Measurements from ENCODE around the gene GTF2F1.
"Not testable (repeated sequence)": the region's sequence is repeated elsewhere in the genome, so short reads cannot be mapped to it uniquely, and the experiment has no call there.

The GTF2F1 gene

DNA sequence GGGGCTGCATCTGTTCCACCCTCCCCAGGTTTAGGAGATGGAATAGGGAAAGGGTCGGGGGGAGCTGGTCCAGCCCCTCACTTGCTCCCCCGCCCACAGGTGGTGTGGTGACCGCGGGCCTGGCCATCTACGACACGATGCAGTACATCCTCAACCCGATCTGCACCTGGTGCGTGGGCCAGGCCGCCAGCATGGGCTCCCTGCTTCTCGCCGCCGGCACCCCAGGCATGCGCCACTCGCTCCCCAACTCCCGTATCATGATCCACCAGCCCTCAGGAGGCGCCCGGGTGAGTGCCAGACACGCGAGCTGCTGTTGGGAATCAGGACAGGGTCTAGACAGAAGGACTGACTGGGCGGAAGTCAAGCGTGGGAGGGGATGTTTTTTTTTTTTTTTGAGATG, 28.6 kb downstream of the GTF2F1 start:
- TF ChIP-seq, protein P1, sequence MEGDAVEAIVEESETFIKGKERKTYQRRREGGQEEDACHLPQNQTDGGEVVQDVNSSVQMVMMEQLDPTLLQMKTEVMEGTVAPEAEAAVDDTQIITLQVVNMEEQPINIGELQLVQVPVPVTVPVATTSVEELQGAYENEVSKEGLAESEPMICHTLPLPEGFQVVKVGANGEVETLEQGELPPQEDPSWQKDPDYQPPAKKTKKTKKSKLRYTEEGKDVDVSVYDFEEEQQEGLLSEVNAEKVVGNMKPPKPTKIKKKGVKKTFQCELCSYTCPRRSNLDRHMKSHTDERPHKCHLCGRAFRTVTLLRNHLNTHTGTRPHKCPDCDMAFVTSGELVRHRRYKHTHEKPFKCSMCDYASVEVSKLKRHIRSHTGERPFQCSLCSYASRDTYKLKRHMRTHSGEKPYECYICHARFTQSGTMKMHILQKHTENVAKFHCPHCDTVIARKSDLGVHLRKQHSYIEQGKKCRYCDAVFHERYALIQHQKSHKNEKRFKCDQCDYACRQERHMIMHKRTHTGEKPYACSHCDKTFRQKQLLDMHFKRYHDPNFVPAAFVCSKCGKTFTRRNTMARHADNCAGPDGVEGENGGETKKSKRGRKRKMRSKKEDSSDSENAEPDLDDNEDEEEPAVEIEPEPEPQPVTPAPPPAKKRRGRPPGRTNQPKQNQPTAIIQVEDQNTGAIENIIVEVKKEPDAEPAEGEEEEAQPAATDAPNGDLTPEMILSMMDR (IDR thresholded peaks at IDR 0.05; ENCODE audit: borderline replicate concordance, control extremely low read depth, extremely low read depth, insufficient read depth, missing control alignments): no peak
- in situ Hi-C loops (cut with MboI; ENCODE audit: low sequenced_read_pairs, unreplicated experiment): no loop called here
- no peak for DNase-seq (ENCODE audit: low spot score)

DNA sequence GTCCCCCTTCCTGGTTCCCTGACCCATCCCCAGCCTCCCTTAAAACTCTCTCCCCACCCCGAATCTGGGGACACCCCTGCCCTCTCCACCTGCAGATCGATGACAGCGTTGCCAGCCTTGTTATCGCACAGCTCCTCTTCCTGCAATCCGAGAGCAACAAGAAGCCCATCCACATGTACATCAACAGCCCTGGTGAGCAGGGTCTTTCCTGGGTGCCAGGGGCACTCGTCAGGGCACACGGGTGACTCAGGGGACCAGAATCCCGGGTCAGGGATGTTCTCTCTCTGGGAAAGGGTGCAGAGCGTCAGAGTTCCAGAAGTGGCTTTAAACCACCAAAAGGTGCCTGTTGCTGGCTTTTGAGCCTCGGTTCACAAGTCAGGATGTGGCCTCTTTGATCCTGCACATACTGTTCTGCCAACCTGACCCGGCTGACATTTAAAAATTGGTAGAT, 30.6 kb downstream of the GTF2F1 start:
- DNase-seq (ENCODE audit: low spot score): no peak
- in situ Hi-C loops (cut with MboI; ENCODE audit: low sequenced_read_pairs, unreplicated experiment): no loop called here
- TF ChIP-seq, protein P1 (IDR thresholded peaks at IDR 0.05; ENCODE audit: borderline replicate concordance, control extremely low read depth, extremely low read depth, insufficient read depth, missing control alignments): no peak

DNA sequence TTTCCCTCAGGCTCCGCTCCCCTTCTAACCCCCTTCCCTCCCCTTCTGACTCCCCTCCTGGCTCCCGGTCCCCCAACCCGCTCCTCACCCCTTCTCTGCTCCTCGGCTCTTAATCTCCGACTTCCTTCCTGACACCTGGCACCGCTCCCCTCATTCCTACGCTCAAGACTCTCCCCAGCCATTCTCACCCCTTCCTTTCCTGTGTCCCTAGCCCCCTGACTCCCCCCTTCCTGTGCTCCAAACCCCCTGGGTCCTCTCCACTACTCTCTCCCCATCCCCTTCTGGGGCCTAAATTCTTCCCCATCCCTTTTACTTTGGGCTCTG, 31.0 kb downstream of the GTF2F1 start:
- no peak for DNase-seq (ENCODE audit: low spot score)
- TF ChIP-seq, protein P1 (IDR thresholded peaks at IDR 0.05; ENCODE audit: borderline replicate concordance, control extremely low read depth, extremely low read depth, insufficient read depth, missing control alignments): no peak
- in situ Hi-C loops (cut with MboI; ENCODE audit: low sequenced_read_pairs, unreplicated experiment): no loop called here

DNA sequence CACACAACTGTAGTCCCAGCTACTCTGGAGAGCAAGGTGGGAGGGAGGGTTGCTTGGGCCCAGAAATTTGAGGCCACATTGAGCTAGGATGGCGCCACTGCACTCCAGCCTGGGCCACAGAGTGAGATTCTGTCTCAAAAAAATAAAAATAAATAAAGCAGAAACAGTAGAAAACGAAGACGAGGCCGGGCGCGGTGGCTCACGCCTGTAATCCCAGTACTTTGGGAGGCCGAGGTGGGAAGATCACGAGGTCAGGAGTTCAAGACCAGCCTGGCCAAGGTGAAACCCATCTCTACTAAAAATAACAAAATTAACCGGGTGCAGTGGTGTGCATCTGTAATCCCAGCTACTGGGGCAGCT, 32.1 kb downstream of the GTF2F1 start:
- in situ Hi-C loops (cut with MboI; ENCODE audit: low sequenced_read_pairs, unreplicated experiment); DNase-seq (ENCODE audit: low spot score): not testable (repeated sequence)

DNA sequence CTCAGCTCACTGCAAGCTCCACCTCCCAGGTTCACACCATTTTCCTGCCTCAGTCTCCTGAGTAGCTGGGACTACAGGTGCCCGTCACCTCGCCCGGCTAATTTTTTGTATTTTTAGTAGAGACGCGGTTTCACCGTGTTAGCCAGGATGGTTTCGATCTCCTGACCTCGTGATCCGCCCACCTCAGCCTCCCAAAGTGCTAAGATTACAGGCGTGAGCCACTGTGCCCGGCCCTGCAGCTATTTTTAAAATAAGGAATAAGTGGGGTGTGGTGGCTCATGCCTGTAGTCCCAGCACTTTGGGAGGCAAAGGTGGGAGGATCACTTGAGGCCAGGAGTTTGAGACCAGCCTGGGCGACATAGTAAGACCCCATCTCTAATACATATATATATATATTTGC, 32.5 kb downstream of the GTF2F1 start:
- in situ Hi-C loops (cut with MboI; ENCODE audit: low sequenced_read_pairs, unreplicated experiment): not testable (repeated sequence)

DNA sequence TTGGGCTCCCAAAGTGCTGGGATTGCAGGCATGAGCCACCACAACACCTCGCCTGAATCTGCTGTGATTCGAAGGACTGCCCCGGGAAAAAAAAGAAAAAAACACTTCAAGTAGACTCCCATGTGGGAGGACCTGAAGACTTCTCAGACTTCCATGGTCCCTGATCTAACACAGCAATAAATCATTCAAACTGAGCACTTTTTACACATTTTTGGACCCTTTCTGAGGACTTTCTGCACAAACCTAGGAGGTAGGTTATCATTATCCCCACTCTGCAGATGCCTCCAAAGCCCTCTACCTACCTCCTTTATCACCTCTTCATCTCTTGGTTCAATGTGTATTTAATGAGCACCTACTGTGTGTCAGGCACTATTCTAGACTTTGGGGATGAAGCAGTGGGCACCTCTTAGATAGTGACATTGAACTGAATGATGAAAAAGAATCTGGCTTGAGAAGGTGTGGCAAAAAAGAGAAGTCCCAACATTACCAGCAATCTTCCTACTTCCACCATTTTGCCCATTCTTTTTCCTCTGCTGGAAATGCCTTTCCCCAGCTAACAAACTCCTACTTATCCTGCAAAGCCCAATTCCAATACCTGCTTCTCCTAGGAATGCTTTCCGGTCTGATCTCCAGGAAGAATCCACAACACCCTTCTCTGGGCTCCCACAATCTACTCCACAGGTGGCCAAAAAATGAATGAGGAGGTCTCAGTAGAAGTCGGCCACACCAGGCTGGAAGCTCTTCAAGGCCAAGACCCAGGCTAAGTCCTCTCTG, 33.2 kb downstream of the GTF2F1 start:
- no peak for DNase-seq (ENCODE audit: low spot score)
- in situ Hi-C loops (cut with MboI; ENCODE audit: low sequenced_read_pairs, unreplicated experiment): no loop called here
- TF ChIP-seq, protein P1 (IDR thresholded peaks at IDR 0.05; ENCODE audit: borderline replicate concordance, control extremely low read depth, extremely low read depth, insufficient read depth, missing control alignments): no peak

More for the DNA sequence above, 32.5 kb downstream of the GTF2F1 start:
- DNase-seq (ENCODE audit: low spot score): not testable (repeated sequence)

DNA sequence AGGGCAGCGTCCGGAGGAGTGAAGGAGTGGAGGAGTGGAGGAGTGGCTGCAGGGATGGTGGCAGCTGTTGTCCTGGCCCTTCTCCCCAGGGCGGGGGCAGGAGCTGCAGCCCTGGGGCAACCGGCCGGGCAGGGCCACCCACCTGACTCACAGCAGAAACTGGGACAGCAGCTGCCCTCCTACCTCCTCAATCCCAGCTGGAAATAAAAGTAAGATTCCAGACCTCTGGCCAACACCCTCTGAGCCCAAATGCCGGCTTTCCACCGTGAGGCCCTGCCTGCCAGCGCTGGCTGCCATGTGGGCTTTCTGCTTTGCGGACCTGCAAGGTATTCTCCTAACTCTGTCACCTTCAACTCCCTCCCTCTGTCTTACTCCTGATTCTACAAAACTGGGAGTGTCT, 35.0 kb downstream of the GTF2F1 start:
- in situ Hi-C loops (cut with MboI; ENCODE audit: low sequenced_read_pairs, unreplicated experiment): no loop called here
- no peak for DNase-seq (ENCODE audit: low spot score)
- TF ChIP-seq, protein P1 (IDR thresholded peaks at IDR 0.05; ENCODE audit: borderline replicate concordance, control extremely low read depth, extremely low read depth, insufficient read depth, missing control alignments): no peak

DNA sequence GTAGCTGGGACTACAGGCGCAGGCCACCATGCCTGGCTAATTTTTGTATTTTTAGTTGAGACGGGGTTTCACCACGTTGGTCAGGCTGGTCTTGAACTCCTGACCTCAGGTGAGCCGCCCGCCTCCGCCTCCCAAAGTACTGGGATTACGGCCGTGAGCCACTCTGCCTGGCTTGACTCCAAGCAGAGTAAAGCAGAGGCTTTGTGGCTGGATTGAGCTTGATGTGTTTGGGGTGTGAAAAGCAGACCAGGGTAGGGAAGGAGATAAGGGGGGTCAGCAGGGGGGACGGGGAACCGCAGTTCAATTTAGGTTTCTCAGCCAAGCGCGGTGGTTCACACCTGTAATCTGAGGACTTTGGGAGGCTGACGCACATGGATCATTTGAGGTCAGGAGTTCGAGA, 35.8 kb downstream of the GTF2F1 start:
- DNase-seq (ENCODE audit: low spot score): no peak
- in situ Hi-C loops (cut with MboI; ENCODE audit: low sequenced_read_pairs, unreplicated experiment): no loop called here
- TF ChIP-seq, protein P1 (IDR thresholded peaks at IDR 0.05; ENCODE audit: borderline replicate concordance, control extremely low read depth, extremely low read depth, insufficient read depth, missing control alignments): no peak

DNA sequence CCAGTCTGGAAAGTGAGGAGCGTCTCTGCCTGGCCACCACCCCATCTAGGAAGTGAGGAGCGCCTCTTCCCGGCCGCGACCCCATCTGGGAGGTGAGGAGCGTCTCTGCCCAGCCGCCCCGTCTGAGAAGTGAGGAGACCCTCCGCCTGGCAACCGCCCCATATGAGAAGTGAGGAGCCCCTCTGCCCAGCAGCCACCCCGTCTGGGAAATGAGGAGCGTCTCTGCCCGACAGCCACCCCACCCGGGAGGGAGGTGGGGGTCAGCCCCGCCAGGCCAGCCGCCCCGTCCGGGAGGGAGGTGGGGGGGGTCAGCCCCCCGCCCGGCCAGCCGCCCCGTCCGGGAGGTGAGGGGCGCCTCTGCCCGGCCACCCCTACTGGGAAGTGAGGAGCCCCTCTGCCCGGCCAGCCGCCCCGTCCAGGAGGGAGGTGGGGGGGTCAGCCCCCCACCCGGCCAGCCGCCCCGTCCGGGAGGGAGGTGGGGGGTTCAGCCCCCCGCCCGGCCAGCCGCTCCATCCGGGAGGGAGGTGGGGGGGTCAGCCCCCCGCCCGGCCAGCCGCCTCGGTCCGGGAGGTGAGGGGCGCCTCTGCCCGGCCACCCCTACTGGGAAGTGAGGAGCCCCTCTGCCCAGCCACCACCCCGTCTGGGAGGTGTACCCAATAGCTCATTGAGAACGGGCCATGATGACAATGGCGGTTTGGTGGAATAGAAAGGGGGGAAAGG, 37.5 kb downstream of the GTF2F1 start:
- in situ Hi-C loops (cut with MboI; ENCODE audit: low sequenced_read_pairs, unreplicated experiment); DNase-seq (ENCODE audit: low spot score): not testable (repeated sequence)

All from GM13976 (cell line).